HFFc6 (cell line): Measurements from ENCODE around the gene DGKE. TPM values are rescaled to one million over a fixed set of nuclear protein-coding genes. Genes with fewer than 3 reads are reported as not detected.

Source experiments
- DNase-seq: peaks from one replicate; pipeline ENCODE4 v3.0.0-alpha.2; 2018
- H3K27ac Mint-ChIP-seq: 2 replicates; pipeline ENCODE4 v1.8.0; 2020; ENCODE audit warnings: mild to moderate bottlenecking, mixed read lengths
- H3K27me3 Mint-ChIP-seq: 2 replicates; pipeline ENCODE4 v1.8.0; 2021; ENCODE audit warnings: mild to moderate bottlenecking, moderate library complexity, mixed read lengths; ENCODE audit not compliant: insufficient read depth
- H3K36me3 Mint-ChIP-seq: 2 replicates; pipeline ENCODE4 v1.8.0; 2021; ENCODE audit warnings: low read depth, mixed read lengths
- H3K4me1 Mint-ChIP-seq: 2 replicates; pipeline ENCODE4 v1.8.0; 2020; ENCODE audit warnings: low read depth, mixed read lengths
- H3K4me3 Mint-ChIP-seq: 2 replicates; pipeline ENCODE4 v1.8.0; 2020; ENCODE audit warnings: mild to moderate bottlenecking, moderate library complexity, mixed read lengths
- H3K9me3 Mint-ChIP-seq: 2 replicates; pipeline ENCODE4 v1.8.0; 2020; ENCODE audit warnings: mild to moderate bottlenecking, mixed read lengths
- CTCF ChIP-seq: fragments of 200-600 bp; sonication (generic); IDR thresholded peaks from 2 replicates; pipeline ENCODE4 v1.5.0; 2021; ENCODE audit warnings: antibody characterized with exemption, mild to moderate bottlenecking
- total RNA-seq, 6 experiments: library from RNA; stranded (reverse); fragmentation: NEBNext Ultra II Directional; extraction: Animal tissue kit (Norgen Biotek cat#: 25700); gene quantifications; 2 replicates in 1 of 6; 3 replicates in 5 of 6; pipeline ENCODE4 v1.2.3, GENCODE V29; 2021

Gene DGKE
- total RNA-seq, 6 experiments from 2014 or later: 5.9 to 9.3 (median 7.6) TPM

- DNase-seq: no peak
- Mint-ChIP-seq H3K27me3 (peaks cover 12% of the 10 kb centered on the region; the same call in 1 of the 2 replicates), H3K4me1 (peaks cover 8% of the 10 kb centered on the region), H3K4me3 (no peak overlapping the region), H3K36me3 (no peaks in the 10 kb centered on the region), H3K9me3 (no peaks in the 10 kb centered on the region; the same call in 1 of the 2 replicates), H3K27ac (no peak overlapping the region)
- no peak for TF ChIP-seq CTCF
Observed at GRCh38 chr17:56876766-56877179, 42.8 kb downstream of the DGKE start.

GRCh38 chr17:56879280-56879679, 45.3 kb downstream of the DGKE start:
- TF ChIP-seq CTCF: no peak
- DNase-seq: no peak
- H3K9me3 Mint-ChIP-seq: no peaks in the 10 kb centered on the region; the same call in 1 of the 2 replicates
- peaks cover 8% of the 10 kb centered on the region for H3K4me1 Mint-ChIP-seq
- peaks cover 8% of the 10 kb centered on the region; the same call in 1 of the 2 replicates for H3K27me3 Mint-ChIP-seq
- H3K4me3 Mint-ChIP-seq: no peak overlapping the region
- no peak overlapping the region for H3K27ac Mint-ChIP-seq
- H3K36me3 Mint-ChIP-seq: no peaks in the 10 kb centered on the region

- H3K27me3 Mint-ChIP-seq: peaks cover 8% of the 10 kb centered on the region; the same call in 1 of the 2 replicates
- no peaks in the 10 kb centered on the region for H3K36me3 Mint-ChIP-seq
- peaks cover 8% of the 10 kb centered on the region for H3K4me1 Mint-ChIP-seq
- no peak for DNase-seq
- H3K27ac Mint-ChIP-seq: no peak overlapping the region
- H3K4me3 Mint-ChIP-seq: no peak overlapping the region
- no peak for TF ChIP-seq CTCF
- H3K9me3 Mint-ChIP-seq: no peaks in the 10 kb centered on the region; the same call in 1 of the 2 replicates
Observed at GRCh38 chr17:56880133-56880532, 46.2 kb downstream of the DGKE start.

- Mint-ChIP-seq H3K27me3 (peaks cover 6% of the 10 kb centered on the region; the same call in 1 of the 2 replicates), H3K36me3 (no peaks in the 10 kb centered on the region), H3K9me3 (no peaks in the 10 kb centered on the region; the same call in 1 of the 2 replicates), H3K27ac (no peak overlapping the region), H3K4me3 (no peak overlapping the region), H3K4me1 (peaks cover 8% of the 10 kb centered on the region)
- no peak for TF ChIP-seq CTCF
- no peak for DNase-seq
Observed at GRCh38 chr17:56880571-56880970, 46.6 kb downstream of the DGKE start.

GRCh38 chr17:56881685-56882295, 47.8 kb downstream of the DGKE start:
- no peak for TF ChIP-seq CTCF
- H3K4me1 Mint-ChIP-seq: peaks cover 8% of the 10 kb centered on the region
- no peak overlapping the region for H3K4me3 Mint-ChIP-seq
- H3K27ac Mint-ChIP-seq: no peak overlapping the region
- H3K36me3 Mint-ChIP-seq: peaks cover 8% of the 10 kb centered on the region
- peaks cover 2% of the 10 kb centered on the region; the same call in 1 of the 2 replicates for H3K27me3 Mint-ChIP-seq
- DNase-seq: no peak
- no peaks in the 10 kb centered on the region; the same call in 1 of the 2 replicates for H3K9me3 Mint-ChIP-seq
